ENCODE data around the gene KRT36. TPM values are rescaled to one million over a fixed set of nuclear protein-coding genes. Genes with fewer than 3 reads are reported as not detected.
A peak's percentile ranks its signal among the peaks of the same experiment; 100 is the strongest.

Gene KRT36
- total RNA-seq, 1 experiment from 2014 or later = not detected

GRCh38 chr17:41523787-41524186 is 34.1 kb upstream of the KRT36 start:
- no peak for TF ChIP-seq EZH2phosphoT487 (IDR thresholded peaks at IDR 0.05; ENCODE audit: borderline replicate concordance, low read length)
- TF ChIP-seq CTCF (conservative IDR thresholded peaks at IDR 0.05; ENCODE audit: low read depth, low read length) = no peak
- no peak for TF ChIP-seq EZH2 (IDR thresholded peaks at IDR 0.05; ENCODE audit: low read length, unreplicated experiment)
- Histone ChIP-seq H3K9ac (ENCODE audit: low read length) (no peak overlapping the region), H3K9me3 (ENCODE audit: low read length) (no peaks in the 10 kb centered on the region), H3K27me3 (ENCODE audit: low read length) (no peaks in the 10 kb centered on the region), H3F3A (ENCODE audit: low read length, unreplicated experiment) (peaks cover 18% of the 10 kb centered on the region), H4K20me1 (ENCODE audit: low read length) (peaks cover 17% of the 10 kb centered on the region), H3K4me1 (ENCODE audit: insufficient read depth, low read length) (peaks cover 66% of the 10 kb centered on the region), H3K79me2 (ENCODE audit: low read length) (peaks cover 40% of the 10 kb centered on the region), H3K4me2 (ENCODE audit: low read length) (peak overlapping the region; percentile 94), H3K4me3 (ENCODE audit: low read length) (peak overlapping the region; percentile 13; the same call in 1 of the 2 replicates), H3K27ac (ENCODE audit: low read length) (peak overlapping the region; percentile 97), H2AFZ (ENCODE audit: low read length) (no peak overlapping the region), H3K9me2 (replicated peaks; ENCODE audit: low read length) (no peaks in the 10 kb centered on the region), H3K36me3 (ENCODE audit: low read depth, low read length) (peaks cover 27% of the 10 kb centered on the region)
- intact Hi-C loops (cut with micrococcal nuclease) = loop anchor here (10.0 kb wide), 1 partner anchor 119 kb away; no protein-coding TSS in a partner anchor
- DNase-seq (no peak), ATAC-seq (no peak)
- CTCF ChIA-PET = no interaction called here
- BruUV-seq (replicated peaks) = TSS peak; percentile 7
- POLR2A ChIA-PET (ENCODE audit: unreplicated experiment) = no interaction called here

GRCh38 chr17:41523225-41523593 is 33.5 kb upstream of the KRT36 start:
- H3K27ac ChIP-seq (ENCODE audit: low read length) = peak overlapping the region; percentile 97
- peaks cover 17% of the 10 kb centered on the region for H4K20me1 ChIP-seq (ENCODE audit: low read length)
- intact Hi-C loops (cut with micrococcal nuclease) = loop anchor here (10.0 kb wide), 1 partner anchor 118 kb away; no protein-coding TSS in a partner anchor
- no peaks in the 10 kb centered on the region for H3K27me3 ChIP-seq (ENCODE audit: low read length)
- peaks cover 27% of the 10 kb centered on the region for H3K36me3 ChIP-seq (ENCODE audit: low read depth, low read length)
- ChIA-PET POLR2A (ENCODE audit: unreplicated experiment) (interaction anchor here (2.7 kb wide), 1 partner anchor 25 kb away, joined by 14 read pairs; no protein-coding TSS in a partner anchor), CTCF (no interaction called here)
- peaks cover 34% of the 10 kb centered on the region for H3K79me2 ChIP-seq (ENCODE audit: low read length)
- no peak overlapping the region for H3K4me3 ChIP-seq (ENCODE audit: low read length)
- DNase-seq (no peak), ATAC-seq (no peak)
- no peak for TF ChIP-seq CTCF (conservative IDR thresholded peaks at IDR 0.05; ENCODE audit: low read depth, low read length)
- no peak for TF ChIP-seq EZH2 (IDR thresholded peaks at IDR 0.05; ENCODE audit: low read length, unreplicated experiment)
- no peak overlapping the region for H3K9ac ChIP-seq (ENCODE audit: low read length)
- peaks cover 68% of the 10 kb centered on the region for H3K4me1 ChIP-seq (ENCODE audit: insufficient read depth, low read length)
- no peak overlapping the region for H2AFZ ChIP-seq (ENCODE audit: low read length)
- H3F3A ChIP-seq (ENCODE audit: low read length, unreplicated experiment) = peaks cover 18% of the 10 kb centered on the region
- H3K9me3 ChIP-seq (ENCODE audit: low read length) = no peaks in the 10 kb centered on the region
- no peaks in the 10 kb centered on the region for H3K9me2 ChIP-seq (replicated peaks; ENCODE audit: low read length)
- BruUV-seq (replicated peaks) = no TSS peak
- peak overlapping the region; percentile 94 for H3K4me2 ChIP-seq (ENCODE audit: low read length)
